SK-N-SH (cell line): Measurements from ENCODE around the gene LCN6. TPM values are rescaled to one million over a fixed set of nuclear protein-coding genes. Genes with fewer than 3 reads are reported as not detected.

ENCODE experiments used
- CTCF ChIA-PET: fragments of 300-600, 350-600 bp; formaldehyde crosslinking; extraction: SDS; loops from one replicate; lab custom pipeline; 2021; lab: Yijun Ruan, JAX
- POLR2A ChIA-PET: fragments of 350-600 bp; sonication (Branson Sonifier 250); formaldehyde crosslinking; extraction: SDS; loops from one replicate; lab custom pipeline; 2020; ENCODE audit warnings: antibody characterized with exemption, inconsistent platforms; lab: Yijun Ruan, JAX
- DNase-seq: peaks from one replicate; pipeline ENCODE4 v3.0.0; 2012
- H2AFZ ChIP-seq: fragments of 200-600 bp; sonication (generic); 2 replicates; pipeline ENCODE4 v1.8.1; 2016; ENCODE audit warnings: antibody characterized with exemption, mild to moderate bottlenecking, low read depth
- H3F3A ChIP-seq: fragments of 200-600 bp; sonication (generic); replicated peaks from 2 replicates; pipeline ENCODE3; 2016; ENCODE audit warnings: antibody characterized with exemption, mild to moderate bottlenecking; ENCODE audit not compliant: insufficient read depth
- H3K27ac ChIP-seq, 2 experiments: fragments of 200-500 bp in 1 of 2; fragments of 200-600 bp in 1 of 2; sonication (Bioruptor generic) in 1 of 2; sonication (generic), shearing (Covaris generic) in 1 of 2; 2 replicates each; pipeline versions ENCODE4 v1.5.1 to v1.6.1; 2014 to 2016; ENCODE audit warnings: low read depth in 2 of 2, inconsistent platforms in 1 of 2, low read length in 1 of 2, mild to moderate bottlenecking in 1 of 2, mixed read lengths in 1 of 2
- H3K27me3 ChIP-seq: fragments of 200-600 bp; sonication (generic), shearing (Covaris generic); 2 replicates; pipeline ENCODE4 v1.6.1; 2016; ENCODE audit warnings: mixed run types; ENCODE audit not compliant: insufficient read depth
- H3K36me3 ChIP-seq, 2 experiments: fragments of 200-500 bp in 1 of 2; fragments of 200-600 bp in 1 of 2; sonication (Bioruptor generic) in 1 of 2; sonication (generic) in 1 of 2; replicated peaks in 1 of 2; 2 replicates each; pipeline versions ENCODE3 to v1.5.1; 2014 to 2016; ENCODE audit warnings: low read length in 1 of 2, mild to moderate bottlenecking in 1 of 2; ENCODE audit not compliant: insufficient read depth in 2 of 2, control insufficient read depth in 1 of 2
- H3K4me1 ChIP-seq, 2 experiments: fragments of 200-500 bp in 1 of 2; fragments of 200-600 bp in 1 of 2; sonication (Bioruptor generic) in 1 of 2; sonication (generic), shearing (Covaris generic) in 1 of 2; 2 replicates each; pipeline versions ENCODE4 v1.5.1 to v1.6.1; 2014 to 2016; ENCODE audit warnings: low read depth in 1 of 2, low read length in 1 of 2, mixed run types in 1 of 2; ENCODE audit not compliant: insufficient read depth in 2 of 2, control insufficient read depth in 1 of 2
- H3K4me2 ChIP-seq: fragments of 200-600 bp; sonication (generic), shearing (Covaris generic); 2 replicates; pipeline ENCODE4 v1.6.1; 2017; ENCODE audit warnings: mixed run types
- H3K4me3 ChIP-seq, 2 experiments: fragments of 200-500 bp in 1 of 2; fragments of 200-600 bp in 1 of 2; sonication (Bioruptor generic) in 1 of 2; sonication (generic), shearing (Covaris generic) in 1 of 2; 2 replicates each; pipeline versions ENCODE4 v1.5.1 to v1.8.1; 2014 to 2016; ENCODE audit warnings: low read depth in 2 of 2, inconsistent platforms in 1 of 2, low read length in 1 of 2, mild to moderate bottlenecking in 1 of 2, mixed read lengths in 1 of 2, moderate library complexity in 1 of 2
- H3K79me2 ChIP-seq: fragments of 200-600 bp; sonication (generic); 2 replicates; pipeline ENCODE4 v1.8.1; 2017; ENCODE audit warnings: mild to moderate bottlenecking; ENCODE audit not compliant: insufficient read depth
- H3K9ac ChIP-seq: fragments of 200-600 bp; sonication (generic); 2 replicates; pipeline ENCODE4 v1.6.1; 2017; ENCODE audit warnings: mixed run types
- H3K9me2 ChIP-seq: fragments of 200-600 bp; sonication (generic); 2 replicates; pipeline ENCODE4 v1.6.1; 2017; ENCODE audit warnings: mixed run types
- H3K9me3 ChIP-seq: fragments of 200-600 bp; sonication (generic); 2 replicates; pipeline ENCODE4 v1.6.1; 2017; ENCODE audit warnings: mixed run types, mild to moderate bottlenecking, moderate library complexity
- H4K20me1 ChIP-seq: fragments of 200-600 bp; sonication (generic); 2 replicates; pipeline ENCODE4 v1.6.1; 2017; ENCODE audit warnings: mild to moderate bottlenecking, mixed run types; ENCODE audit not compliant: insufficient read depth
- CHD2 ChIP-seq: fragments of 150-350 bp; IDR thresholded peaks from 2 replicates; pipeline ENCODE4 v1.6.1; 2018; ENCODE audit warnings: low read length; ENCODE audit not compliant: partially characterized antibody
- EZH2phosphoT487 ChIP-seq: fragments of 200-600 bp; sonication (generic); IDR thresholded peaks from 2 replicates; pipeline ENCODE4 v1.6.1; 2017; ENCODE audit warnings: low read depth, mixed run types, mild to moderate bottlenecking, antibody characterized with exemption, moderate library complexity, borderline replicate concordance
- FOXM1 ChIP-seq: IDR thresholded peaks from 2 replicates; pipeline ENCODE4 v1.4.0; 2012; ENCODE audit warnings: low read depth, mild to moderate bottlenecking
- MXI1 ChIP-seq: IDR thresholded peaks from 2 replicates; pipeline ENCODE4 v1.6.1; 2012; ENCODE audit warnings: mild to moderate bottlenecking, low read depth, low read length, improper control_type of control experiment
- PBX3 ChIP-seq: IDR thresholded peaks from 2 replicates; pipeline ENCODE4; 2012
- RAD21 ChIP-seq: IDR thresholded peaks from 2 replicates; pipeline ENCODE4 v1.6.1; 2012; ENCODE audit warnings: mild to moderate bottlenecking, low read length
- REST ChIP-seq: IDR thresholded peaks from 2 replicates; pipeline ENCODE4 v1.6.1; 2012; ENCODE audit warnings: mild to moderate bottlenecking, low read depth, low read length, moderate library complexity
- SIN3A ChIP-seq: IDR thresholded peaks from 2 replicates; pipeline ENCODE4 v1.6.1; 2012; ENCODE audit warnings: low read depth, mild to moderate bottlenecking, low read length, moderate library complexity, borderline replicate concordance
- TAF1 ChIP-seq: IDR thresholded peaks from 2 replicates; pipeline ENCODE4 v1.6.1; 2012; ENCODE audit warnings: low read depth, mild to moderate bottlenecking, low read length, moderate library complexity, borderline replicate concordance
- ZBTB33 ChIP-seq: IDR thresholded peaks from 2 replicates; pipeline ENCODE4 v1.4.0; 2012; ENCODE audit warnings: low read depth, borderline replicate concordance
- WGBS: methylation state at CpG from one replicate; pipeline ENCODE4 v1.1.6; 2017; ENCODE audit warnings: low lambda C conversion rate; 5-methylcytosine and 5-hydroxymethylcytosine counted together
- polyA plus RNA-seq, 3 experiments: library from polyadenylated mRNA; depleted of rRNA; stranded (reverse); fragments of >200 nt; gene quantifications; 2 replicates each; pipeline ENCODE4 v1.2.3, GENCODE V29; 2012
- TF ChIP-seq, protein P1 (sequence below): fragments of 150-350 bp; IDR thresholded peaks from 2 replicates; pipeline ENCODE4 v1.6.1; 2017; ENCODE audit warnings: antibody characterized with exemption, low read length, low read depth, borderline replicate concordance

Gene LCN6
- polyA plus RNA-seq, 1 of the 3 experiments (the other 2 are of a cell fraction): not detected

GRCh38 chr9:136740069-136740468 lies 8.3 kb downstream of the LCN6 start:
- Histone ChIP-seq H3K27me3 (no peaks in the 10 kb centered on the region), H3K27ac (no peak overlapping the region), H3K4me2 (no peak overlapping the region), H3K4me1 (peaks cover 0 to 5% of the 10 kb centered on the region in 2 experiments; a peak in 1 of 4 replicates), H2AFZ (no peak overlapping the region), H3K36me3 (no peaks in the 10 kb centered on the region), H3K4me3 (no peak overlapping the region), H4K20me1 (no peaks in the 10 kb centered on the region), H3F3A (no peaks in the 10 kb centered on the region), H3K9me2 (no peaks in the 10 kb centered on the region), H3K9ac (no peak overlapping the region), H3K9me3 (no peaks in the 10 kb centered on the region), H3K79me2 (no peaks in the 10 kb centered on the region)
- POLR2A ChIA-PET: interaction anchor here (1.0 kb wide), 1 partner anchor 12 kb away, joined by 3 read pairs; no protein-coding TSS in a partner anchor
- 82% methylated on average over 5 of the region's 11 CpGs for WGBS
- CTCF ChIA-PET: interaction anchor here (0.6 kb wide), 1 partner anchor 410 kb away, joined by 3 read pairs; no protein-coding TSS in a partner anchor
- TF ChIP-seq SIN3A (no peak), RAD21 (no peak)
- no peak for DNase-seq

DNA sequence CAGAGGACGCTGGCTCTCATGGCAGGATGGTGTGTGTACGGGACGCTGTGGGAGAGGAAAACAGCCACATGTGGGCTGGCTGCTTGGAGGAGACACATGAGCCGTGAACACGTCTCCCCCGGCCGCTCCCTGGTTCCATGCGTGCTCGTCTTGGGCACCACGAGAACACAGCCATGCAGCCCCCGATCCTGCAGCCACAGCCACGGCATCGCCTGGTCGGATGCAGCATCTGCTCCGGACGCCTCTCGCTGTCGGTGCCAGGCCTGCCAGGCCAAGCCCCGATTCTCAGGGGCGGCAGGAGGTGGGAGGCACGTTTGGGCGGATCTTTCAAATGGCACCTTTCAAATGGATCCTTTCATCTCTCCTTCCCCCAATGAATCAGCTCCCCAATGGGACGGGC lies 8.8 kb downstream of the LCN6 start:
- H3K27ac ChIP-seq: no peak overlapping the region
- H3K4me3 ChIP-seq: no peak overlapping the region
- POLR2A ChIA-PET: no interaction called here
- H3K9me2 ChIP-seq: no peaks in the 10 kb centered on the region
- H3K79me2 ChIP-seq: no peaks in the 10 kb centered on the region
- H4K20me1 ChIP-seq: no peaks in the 10 kb centered on the region
- H3K4me1 ChIP-seq: peaks cover 0 to 5% of the 10 kb centered on the region in 2 experiments; a peak in 1 of 4 replicates
- WGBS: 71% methylated on average over 20 of the region's 23 CpGs
- CTCF ChIA-PET: no interaction called here
- H3K9ac ChIP-seq: no peak overlapping the region
- H3K9me3 ChIP-seq: no peaks in the 10 kb centered on the region
- TF ChIP-seq FOXM1 (no peak), EZH2phosphoT487 (no peak), ZBTB33 (no peak), REST (no peak), TAF1 (no peak), PBX3 (no peak), MXI1 (no peak), CHD2 (no peak)
- TF ChIP-seq, protein P1, sequence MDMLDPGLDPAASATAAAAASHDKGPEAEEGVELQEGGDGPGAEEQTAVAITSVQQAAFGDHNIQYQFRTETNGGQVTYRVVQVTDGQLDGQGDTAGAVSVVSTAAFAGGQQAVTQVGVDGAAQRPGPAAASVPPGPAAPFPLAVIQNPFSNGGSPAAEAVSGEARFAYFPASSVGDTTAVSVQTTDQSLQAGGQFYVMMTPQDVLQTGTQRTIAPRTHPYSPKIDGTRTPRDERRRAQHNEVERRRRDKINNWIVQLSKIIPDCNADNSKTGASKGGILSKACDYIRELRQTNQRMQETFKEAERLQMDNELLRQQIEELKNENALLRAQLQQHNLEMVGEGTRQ: no peak
- no peaks in the 10 kb centered on the region for H3K36me3 ChIP-seq
- H3K27me3 ChIP-seq: no peaks in the 10 kb centered on the region
- H2AFZ ChIP-seq: no peak overlapping the region
- no peak overlapping the region for H3K4me2 ChIP-seq
- H3F3A ChIP-seq: no peaks in the 10 kb centered on the region
- DNase-seq: no peak
